GM19372 (cell line): ENCODE measurements around the gene GPR158.

Experiments used
- ATAC-seq: cut with Tn5 transposase; IDR thresholded peaks from one replicate; pipeline ENCODE4 v1.9.1; 2021; ENCODE audit warnings: mild to moderate bottlenecking, low read depth, moderate library complexity; ENCODE audit not compliant: unreplicated experiment

Gene GPR158

GRCh38 chr10:25641595-25641994, 466.8 kb downstream of the GPR158 start:
- no peak for ATAC-seq

DNA sequence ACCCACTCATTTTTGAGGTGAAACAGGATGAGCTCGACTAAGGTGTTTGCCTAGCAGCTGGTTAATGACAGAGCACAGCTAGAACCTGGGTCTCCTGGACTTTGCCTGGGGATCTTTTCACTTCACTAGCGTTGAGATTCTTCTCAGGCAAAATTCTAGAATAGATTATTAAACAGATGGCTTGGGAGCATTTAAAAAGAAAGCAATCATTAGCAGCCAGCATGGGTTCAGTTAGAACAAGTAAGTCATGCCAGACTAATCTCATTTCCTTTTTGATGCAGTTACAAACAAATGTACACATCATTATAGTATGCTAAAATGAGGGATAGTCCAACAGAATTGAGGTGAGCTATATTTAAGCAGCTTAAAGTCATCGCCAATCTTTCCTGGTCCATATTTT, 467.9 kb downstream of the GPR158 start:
- no peak for ATAC-seq

DNA sequence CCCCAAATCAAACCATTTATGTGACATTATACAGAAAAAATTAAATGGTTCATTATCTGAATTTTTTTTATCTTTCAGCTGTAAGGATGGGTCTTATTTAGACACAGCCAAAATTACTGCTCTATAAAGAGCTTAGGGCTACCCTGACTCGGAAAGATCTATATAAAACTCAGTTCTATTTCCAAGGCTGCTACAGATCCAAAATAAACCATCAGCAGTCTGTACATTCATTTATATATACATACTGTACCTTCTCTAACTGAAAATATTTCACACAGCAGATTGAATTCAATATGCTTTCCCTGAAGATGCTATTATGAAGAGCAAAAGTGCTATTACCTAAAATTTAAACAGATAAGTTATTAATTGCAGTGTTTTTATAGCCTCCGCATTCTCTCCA, 471.6 kb downstream of the GPR158 start:
- no peak for ATAC-seq

DNA sequence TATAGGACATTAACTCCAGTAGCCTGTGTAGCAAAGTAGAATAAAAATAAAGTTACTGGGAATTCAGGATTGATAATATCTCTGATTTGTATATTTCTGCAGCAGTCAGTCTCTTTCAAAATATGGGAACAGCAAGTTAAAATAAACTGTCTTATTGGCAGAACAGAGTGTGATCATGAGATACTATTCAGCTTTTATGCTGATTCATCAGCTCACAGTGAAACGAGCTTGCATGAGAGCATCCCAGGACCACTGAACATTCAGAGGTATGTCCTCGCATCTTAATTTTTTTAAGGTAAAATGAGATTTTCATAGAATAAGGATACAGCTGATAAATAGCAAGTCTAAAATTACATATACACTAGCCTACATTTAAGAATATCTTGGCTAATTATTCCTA, 476.7 kb downstream of the GPR158 start:
- ATAC-seq, result no peak
